GM18868 (cell line): ENCODE results near the gene KIAA1586.
"Not testable (repeated sequence)": the region's sequence is repeated elsewhere in the genome, so short reads cannot be mapped to it uniquely, and the experiment has no call there.

Source experiments
- ATAC-seq: cut with Tn5 transposase; IDR thresholded peaks from one replicate; pipeline ENCODE4 v1.9.1; 2021; ENCODE audit warnings: mild to moderate bottlenecking, moderate library complexity; ENCODE audit not compliant: unreplicated experiment

The KIAA1586 gene, protein sequence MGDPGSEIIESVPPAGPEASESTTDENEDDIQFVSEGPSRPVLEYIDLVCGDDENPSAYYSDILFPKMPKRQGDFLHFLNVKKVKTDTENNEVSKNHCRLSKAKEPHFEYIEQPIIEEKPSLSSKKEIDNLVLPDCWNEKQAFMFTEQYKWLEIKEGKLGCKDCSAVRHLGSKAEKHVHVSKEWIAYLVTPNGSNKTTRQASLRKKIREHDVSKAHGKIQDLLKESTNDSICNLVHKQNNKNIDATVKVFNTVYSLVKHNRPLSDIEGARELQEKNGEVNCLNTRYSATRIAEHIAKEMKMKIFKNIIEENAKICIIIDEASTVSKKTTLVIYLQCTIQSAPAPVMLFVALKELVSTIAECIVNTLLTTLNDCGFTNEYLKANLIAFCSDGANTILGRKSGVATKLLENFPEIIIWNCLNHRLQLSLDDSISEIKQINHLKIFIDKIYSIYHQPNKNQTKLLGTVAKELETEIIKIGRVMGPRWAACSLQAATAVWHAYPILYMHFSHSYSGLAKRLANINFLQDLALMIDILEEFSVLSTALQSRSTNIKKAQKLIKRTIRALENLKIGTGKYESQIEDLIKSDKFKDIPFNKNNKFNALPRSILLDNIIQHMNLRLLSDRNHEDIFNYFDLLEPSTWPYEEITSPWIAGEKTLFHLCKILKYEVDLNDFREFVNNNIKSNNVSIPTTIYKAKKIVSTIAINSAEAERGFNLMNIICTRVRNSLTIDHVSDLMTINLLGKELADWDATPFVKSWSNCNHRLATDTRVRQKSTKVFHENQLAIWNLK

DNA sequence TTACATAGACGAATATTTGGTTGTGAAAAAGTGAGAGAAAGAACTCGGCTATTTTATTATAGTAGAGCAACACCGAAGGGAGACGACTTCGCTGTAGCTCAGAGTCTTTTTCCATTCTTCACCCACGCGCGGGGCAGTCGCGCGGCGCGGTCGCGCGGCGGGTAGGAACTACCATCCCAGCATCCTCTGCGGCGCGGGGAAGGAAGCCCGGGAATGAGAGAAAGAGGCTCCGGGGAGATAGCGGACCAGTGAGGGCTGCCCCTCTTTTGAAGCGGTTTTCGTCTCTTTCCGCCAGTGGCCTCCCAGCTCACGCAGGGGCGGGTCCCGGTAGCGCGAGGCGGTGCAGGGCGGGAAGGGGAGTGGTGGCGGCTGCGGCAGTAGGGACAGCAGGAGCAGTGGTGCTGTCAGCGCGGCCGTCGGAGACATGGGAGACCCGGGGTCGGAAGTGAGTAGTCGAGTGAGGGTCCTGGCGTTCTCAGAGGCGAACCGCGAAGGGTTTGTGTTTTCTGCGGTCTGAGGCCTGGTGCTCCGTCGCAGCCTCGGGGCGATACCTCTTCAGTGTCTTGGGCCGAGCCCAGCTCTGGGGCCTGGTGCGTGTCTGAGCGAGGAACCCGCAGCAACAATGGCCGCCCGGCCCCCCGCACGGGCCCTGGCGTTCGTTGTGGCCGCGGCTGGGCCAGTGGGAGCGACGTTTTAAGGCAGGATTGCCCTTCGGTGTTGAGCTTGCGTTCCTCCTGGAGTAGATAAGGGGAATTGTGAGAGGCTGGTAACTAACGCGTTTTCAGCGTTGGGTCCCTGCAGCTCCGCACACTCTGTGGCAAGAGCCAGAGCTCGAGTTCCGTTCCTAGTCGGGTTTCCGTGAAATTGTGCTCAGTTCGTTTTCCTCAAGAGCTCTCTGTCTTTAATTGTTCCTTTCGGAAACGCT lies at the start of gene KIAA1586:
TSS of gene KIAA1586 (plus strand) at position 362 of the 925 bp plus-strand sequence. CDS start at position 425, 63 bp downstream.
- ATAC-seq: peak; percentile 97

DNA sequence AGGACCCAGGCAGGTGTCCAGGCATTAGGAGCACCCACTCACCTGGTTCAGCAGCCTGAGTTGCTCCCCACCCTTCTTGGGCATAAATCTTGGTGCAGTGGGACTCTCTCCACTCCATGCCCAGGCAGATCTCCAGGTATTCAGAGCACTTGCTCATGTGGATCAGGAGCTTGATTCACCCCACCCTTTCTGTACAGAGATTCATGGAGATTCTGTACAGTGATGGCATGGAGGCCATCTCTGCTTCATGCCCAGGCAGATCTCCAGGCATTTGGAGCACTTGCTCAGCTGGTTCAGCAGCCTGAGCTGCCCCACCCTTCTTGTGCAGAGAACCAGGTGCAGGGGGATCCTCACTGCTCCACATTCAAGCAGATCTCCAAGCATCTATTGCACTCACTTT lies 47.4 kb upstream of the KIAA1586 start:
- no peak for ATAC-seq

DNA sequence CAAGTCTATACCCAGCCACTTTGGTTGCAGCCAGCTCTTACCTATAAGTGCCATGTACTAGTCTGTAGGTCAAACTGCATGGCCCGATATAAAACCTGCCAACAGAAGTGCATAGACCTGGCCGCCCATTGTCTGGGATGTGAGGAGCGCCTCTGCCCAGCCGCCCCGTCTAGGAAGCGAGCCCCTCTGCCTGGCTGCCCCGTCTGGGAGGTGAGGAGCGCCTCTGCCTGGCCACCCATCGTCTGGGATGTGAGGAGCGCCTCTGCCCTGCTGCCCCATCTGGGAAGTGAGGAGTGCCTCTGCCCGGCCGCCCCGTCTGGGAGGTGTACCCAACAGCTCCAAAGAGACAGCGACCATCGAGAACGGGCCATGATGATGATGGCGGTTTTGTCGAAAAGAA lies 46.7 kb upstream of the KIAA1586 start:
- not testable (repeated sequence) for ATAC-seq

DNA sequence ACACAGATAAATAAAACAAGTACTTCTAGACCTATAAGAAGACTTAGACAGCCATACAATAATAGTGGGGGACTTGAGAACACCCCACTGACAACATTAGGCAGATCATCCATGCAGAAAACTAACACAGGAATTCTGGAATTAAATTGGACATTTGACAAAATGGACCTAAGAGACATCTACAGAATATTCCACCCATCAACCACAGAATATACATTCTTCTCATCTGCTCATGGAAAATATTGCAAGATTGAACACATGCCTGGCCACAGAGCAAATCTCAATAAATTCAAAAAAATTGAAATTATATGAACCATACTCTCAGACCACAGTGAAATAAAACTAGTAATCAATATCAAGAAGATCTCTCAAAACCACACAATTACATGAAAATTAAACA lies 44.3 kb upstream of the KIAA1586 start:
- ATAC-seq: no peak

DNA sequence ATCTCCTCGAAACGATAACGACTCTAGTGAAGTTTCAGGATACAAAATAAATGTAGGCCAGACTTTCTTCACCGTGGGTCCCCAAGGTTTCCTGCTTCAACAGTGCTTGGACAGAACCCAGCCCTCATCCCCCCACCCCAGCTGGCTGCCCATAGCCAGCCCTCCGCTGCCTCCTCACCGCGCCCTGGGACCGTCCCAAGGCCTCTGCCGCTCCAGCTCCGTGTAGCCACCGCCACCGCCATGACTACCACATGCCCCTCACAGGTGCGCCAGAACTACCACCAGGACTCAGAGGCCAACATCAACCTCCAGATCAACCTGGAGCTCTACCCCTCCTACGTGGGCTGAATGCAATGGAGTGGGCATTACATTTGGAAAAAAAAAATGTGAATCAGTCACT lies 42.2 kb upstream of the KIAA1586 start:
- no peak for ATAC-seq

DNA sequence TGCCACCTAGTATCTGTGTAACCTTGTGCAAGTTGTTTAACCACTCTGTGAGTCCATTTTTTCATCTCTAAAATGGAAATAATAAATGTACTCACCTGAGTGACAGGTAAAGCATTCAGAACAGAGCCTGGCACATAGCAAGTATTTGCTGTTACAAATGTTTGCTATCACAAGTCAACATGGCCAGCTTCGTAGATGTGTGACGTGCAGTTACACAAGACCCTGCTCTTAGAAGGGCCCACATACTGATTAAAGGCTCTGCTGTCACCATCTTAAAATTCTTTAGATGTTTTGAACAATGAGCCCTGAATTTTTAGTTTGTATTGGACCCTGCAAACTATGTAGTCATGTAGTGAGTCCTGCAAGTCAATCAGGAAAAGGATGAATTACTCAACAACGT lies 40.4 kb upstream of the KIAA1586 start:
- ATAC-seq: no peak

DNA sequence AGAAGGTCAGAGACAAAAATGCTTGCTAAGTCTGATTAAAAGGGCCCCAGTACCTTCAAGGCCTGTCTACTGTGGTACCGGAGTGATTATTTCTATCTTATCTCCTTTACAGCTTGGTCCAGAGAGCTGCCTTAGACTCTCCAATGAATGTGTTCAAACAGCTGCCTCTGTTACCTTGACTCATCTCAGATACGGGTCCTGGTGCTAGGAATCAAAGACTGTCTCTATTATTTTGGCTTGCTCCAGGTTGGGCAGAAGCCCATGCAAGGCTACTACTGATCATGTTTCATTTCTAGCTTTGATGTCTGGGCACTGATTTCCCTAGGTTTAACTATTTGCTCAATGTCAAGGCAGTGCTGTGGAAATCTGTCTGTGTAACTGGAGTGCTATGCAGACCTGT lies 38.4 kb upstream of the KIAA1586 start:
- ATAC-seq: not testable (repeated sequence)

DNA sequence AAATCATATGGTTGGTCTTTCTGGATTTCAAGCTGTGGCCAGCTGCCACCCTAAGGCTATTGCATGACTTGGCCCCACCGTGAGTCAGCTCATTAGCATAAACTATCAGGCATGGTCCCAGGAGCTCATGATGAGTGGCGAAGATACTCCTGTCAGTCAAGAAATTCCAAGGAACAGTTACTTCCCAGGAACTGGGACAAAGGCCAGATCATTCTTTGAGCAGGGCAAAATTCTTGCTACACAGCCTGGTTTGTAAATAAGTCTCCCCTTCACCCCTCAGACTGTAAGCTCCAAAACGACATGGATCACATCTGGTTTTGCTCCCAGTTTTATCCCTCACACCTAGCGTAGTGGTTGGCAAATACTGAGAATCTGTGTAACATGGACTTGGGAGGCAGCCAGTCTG lies 33.0 kb upstream of the KIAA1586 start:
- ATAC-seq: no peak

DNA sequence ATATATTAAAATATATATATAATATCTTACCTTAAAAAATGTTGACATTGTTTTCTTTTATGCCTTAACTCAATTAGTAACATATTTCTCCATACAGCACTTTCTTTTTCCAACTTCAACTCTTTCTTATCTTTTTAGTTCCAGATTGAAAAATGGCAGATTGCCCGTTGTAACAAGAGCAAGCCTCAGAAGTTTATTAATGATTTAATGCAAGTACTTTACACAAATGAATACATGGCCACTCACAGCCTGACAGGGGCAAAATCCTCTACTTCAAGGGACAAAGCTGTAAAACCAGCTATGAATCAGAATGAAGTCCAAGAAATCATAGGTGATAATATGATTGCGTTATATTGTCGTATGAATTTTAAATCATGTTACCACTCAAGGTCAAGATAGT lies 29.4 kb upstream of the KIAA1586 start:
- no peak for ATAC-seq

DNA sequence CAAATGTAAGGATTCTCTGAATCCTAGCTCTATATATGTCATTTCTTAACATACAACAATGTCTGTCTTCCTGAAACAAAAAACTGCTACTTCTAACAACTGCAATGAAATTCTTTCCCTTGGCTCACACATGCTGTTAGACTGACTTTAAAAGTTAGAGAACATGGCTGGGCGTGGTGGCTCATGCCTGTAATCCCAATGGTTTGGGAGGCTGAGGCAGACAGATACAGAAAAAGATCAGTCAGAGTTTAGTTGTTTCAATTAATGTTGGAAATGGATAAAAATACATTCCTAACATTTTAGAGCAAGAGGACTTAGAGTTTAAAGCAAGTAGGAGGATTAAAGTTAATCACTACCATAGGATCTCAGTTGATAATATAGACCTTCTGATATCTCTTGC lies 28.7 kb upstream of the KIAA1586 start:
- ATAC-seq: no peak

DNA sequence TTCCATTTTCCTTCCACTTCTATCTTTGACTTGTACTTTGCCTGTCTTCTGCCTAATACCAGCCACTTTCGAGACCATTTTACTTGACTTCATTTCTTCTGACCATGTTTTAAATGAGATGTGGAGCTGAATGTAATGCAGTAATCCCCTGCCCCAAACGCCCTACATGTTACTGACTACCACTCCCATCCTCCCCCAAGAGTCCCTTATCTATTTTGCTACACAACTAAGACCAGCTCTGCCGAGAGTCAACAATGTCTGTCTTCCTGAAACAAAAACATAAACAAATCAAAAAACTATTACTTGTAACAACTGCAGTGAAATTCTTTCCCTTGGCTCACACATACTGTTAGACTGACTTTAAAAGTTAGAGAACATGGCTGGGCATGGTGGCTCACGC lies 27.1 kb upstream of the KIAA1586 start:
- no peak for ATAC-seq

DNA sequence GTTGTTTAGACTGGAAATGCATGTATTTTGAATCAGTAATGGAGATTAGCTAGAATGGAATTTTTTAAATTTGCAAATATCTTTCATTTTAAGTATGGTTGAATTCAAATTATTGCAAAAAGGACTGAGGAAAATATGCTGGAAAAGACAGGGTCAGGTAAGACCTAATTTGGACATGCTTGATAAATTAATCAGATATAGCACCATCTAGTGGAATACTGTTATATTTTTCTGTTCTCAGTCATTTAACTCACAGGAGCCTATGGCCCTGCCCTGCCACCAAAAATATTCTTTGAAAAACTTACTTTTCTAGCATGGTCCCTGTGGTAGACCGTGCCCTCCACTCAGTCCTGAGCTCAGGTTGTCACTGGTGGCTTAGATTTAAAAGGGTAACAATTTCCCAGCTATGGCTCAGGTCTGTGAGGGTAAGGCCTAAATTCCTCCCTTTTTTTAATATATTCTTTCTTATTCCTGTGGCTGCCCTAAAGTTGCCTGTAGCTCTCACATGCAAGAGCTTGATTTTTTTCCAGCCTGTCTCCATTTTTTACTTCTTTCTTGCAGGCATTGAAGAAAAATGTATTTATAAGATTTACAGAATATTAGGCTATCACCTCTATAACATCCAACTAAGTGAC lies 25.3 kb upstream of the KIAA1586 start:
- peak; percentile 93 for ATAC-seq

DNA sequence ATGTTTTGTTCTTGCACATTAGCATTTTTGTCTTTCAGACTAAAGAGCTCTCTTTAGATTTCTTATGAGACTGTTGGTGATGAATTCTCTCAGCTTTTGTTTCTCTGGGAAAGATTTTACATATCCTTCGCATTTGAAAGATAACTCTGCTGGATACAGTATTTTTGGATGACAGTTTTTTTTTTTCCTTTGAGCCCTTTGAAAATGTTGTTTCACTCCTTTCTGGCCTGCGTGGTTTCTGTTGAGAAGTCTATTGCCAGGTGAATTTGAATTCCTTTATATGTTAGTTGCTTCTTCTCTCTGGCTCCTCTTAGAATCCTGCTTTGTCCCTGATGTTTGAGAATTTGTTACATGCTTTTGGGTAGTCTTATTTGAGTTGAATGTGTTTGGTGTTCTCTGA lies 22.2 kb upstream of the KIAA1586 start:
- ATAC-seq: no peak

DNA sequence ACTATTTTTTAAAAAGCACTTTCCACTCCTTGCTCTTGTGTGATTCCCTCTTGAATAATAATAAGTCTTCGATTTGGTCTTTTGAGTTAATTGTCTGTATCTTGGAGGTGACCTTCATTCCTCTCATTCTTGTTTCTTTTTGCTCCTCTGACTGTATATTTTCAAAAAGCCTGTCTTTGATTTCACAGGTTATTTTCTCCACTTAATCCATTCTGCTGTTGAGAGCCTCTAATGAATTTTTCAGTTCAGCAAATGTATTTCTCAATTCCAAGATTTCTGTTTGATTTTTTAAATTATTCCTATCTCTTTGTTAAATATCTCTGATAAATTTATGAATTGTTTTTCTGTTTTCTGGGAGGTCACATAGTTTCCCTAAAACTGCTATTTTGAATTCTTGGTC lies 21.7 kb upstream of the KIAA1586 start:
- ATAC-seq: no peak

DNA sequence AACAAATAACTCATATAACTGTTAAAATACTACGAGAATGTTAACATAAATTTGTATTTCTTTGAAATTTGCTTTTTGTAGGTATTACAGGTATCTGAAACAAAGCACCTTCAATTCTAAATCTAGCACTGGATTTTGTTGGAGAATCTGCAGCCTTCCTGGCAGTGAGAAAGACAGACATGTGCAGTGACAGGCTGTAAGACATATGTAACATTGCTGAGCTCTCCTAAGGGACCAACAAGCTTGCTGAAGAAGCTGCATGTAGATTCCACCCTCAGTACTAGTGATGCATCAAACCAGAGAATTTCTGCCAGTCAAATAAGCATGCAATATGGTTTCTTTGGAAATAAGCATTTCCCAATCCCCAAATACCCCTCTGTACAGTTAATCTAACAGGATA lies 20.5 kb upstream of the KIAA1586 start:
- ATAC-seq: no peak

DNA sequence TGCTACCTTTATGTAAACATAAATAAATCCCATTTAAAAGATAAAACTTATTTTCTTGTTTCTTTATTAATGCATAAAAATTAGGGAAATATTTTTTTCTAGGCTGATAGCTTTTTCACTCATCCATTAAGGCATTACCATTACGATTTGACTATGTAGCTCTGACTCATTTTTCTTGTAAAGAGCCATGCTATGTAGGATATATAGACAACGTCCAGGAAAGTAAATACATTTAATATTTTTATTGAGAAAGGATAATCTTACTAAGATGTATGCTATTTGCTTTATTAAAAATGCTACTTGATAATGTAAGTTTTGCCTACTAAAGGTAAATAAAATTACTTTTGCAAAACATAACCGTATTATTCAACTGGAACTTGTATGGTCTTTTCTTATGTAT lies 19.2 kb upstream of the KIAA1586 start:
- no peak for ATAC-seq

DNA sequence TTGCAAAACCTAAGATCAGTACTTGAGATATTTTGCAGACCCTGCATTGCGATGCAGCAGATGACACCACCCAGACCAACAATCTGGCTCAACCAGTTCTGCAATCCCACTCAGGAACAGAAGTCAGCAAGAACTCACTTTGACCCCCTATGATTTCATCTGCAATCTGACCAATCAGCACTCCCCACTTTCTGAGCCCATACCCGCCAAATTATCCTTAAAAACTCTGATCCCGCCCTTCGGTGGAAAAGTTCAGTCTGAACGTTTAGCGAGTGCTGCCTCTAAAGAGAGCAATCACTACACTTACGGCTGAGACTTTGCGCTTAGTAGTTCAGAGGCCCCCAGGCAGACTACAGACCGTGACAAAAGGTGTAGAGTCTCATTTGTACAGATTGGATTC lies 17.3 kb upstream of the KIAA1586 start:
- ATAC-seq: no peak

DNA sequence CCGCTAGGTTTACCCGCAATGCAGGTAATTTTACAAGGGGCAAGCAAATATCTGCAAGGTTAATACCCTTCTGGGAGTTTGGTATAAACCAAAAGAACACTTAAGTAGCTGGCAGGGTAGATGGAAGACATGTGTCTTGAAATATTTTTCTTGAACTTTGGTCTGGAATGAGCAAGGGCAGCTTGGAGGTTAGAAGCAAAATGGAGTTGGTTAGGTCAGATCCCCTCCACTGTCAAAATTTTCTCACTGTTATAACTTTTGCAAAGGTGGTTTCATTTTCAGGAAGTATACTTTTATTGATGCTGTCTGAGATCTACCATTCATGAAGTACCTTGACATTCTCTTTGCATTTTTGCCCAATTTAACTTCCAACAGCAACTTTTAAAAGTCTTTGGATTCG lies 13.3 kb upstream of the KIAA1586 start:
- no peak for ATAC-seq

DNA sequence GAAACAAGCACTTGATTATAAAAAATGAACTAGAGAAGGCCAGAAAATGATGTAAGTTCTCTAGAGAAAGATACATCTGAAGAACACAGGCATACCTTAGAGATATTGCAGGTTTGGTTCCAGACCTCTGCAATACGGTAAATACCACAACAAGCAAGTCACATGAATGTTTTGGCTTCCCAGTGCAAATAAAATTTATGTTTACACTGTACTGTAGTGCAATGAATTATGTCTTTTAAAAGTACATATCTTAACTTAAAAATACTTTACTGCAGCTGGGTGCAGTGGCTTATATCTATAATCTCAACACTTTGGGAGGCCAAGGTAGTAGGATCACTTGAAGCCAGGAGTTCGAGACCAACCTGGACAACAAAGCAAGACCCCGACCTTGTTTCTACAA lies 10.9 kb upstream of the KIAA1586 start:
- no peak for ATAC-seq

DNA sequence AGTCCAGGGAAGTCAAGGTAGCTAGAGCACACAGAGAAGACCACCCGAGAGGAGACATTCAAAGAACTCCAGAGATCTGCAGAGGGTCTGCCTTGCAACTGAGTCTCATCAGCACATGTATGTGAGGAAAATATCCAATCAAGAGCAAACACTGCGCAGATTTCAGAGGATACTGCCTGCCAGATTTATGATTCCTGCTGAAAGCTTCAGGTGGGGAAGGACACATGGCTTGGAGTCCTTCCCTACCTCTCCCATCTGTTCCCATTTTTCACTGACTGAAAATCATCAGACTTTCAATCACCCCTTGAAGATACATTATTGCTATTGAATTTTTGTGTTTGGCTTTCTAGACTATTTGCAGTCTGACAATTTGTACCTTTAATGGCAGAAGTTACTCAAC lies 7.6 kb upstream of the KIAA1586 start:
- ATAC-seq: no peak

DNA sequence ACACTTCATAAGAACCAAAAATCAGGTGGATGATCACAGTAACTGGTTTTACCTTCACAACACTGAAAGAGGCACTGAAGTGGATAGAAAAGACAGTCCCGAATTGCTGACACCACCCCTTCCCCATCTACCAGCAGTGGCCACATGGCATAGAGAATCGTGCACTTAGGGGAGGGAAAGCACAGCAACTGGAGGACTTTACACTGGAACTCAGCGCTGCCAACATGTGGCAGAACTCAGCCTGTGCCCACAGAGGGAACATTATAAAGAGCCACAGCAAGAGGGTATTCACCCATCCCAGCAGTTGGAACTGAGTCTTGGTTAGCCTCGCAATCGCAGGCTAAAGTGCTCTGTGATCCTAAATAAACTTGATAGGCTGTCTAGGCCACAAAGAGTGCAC lies 6.5 kb upstream of the KIAA1586 start:
- peak; percentile 39 for ATAC-seq
